LNCAP (cell line): ENCODE measurements around the gene ANKRD31.
A peak's percentile ranks its signal among the peaks of the same experiment; 100 is the strongest.

Source experiments
- CTCF ChIP-seq: fragments of 450-650 bp; IDR thresholded peaks from 2 replicates; pipeline ENCODE4 v1.5.1; 2017; ENCODE audit warnings: mild to moderate bottlenecking

The ANKRD31 gene

GRCh38 chr5:75275147-75275546, 38.5 kb upstream of the ANKRD31 start:
- no peak for TF ChIP-seq CTCF

- no peak for TF ChIP-seq CTCF
Observed at GRCh38 chr5:75274486-75274885, 37.8 kb upstream of the ANKRD31 start.

- peak; percentile 75 for TF ChIP-seq CTCF
Observed at GRCh38 chr5:75265731-75266130, 29.1 kb upstream of the ANKRD31 start.

- no peak for TF ChIP-seq CTCF
Observed at GRCh38 chr5:75262271-75262670, 25.6 kb upstream of the ANKRD31 start.

GRCh38 chr5:75260708-75261107, 24.0 kb upstream of the ANKRD31 start:
- no peak for TF ChIP-seq CTCF

GRCh38 chr5:75245023-75245422, 8.3 kb upstream of the ANKRD31 start:
- no peak for TF ChIP-seq CTCF

GRCh38 chr5:75243510-75243909, 6.8 kb upstream of the ANKRD31 start:
- TF ChIP-seq CTCF = no peak

- no peak for TF ChIP-seq CTCF
Observed at GRCh38 chr5:75243100-75243499, 6.4 kb upstream of the ANKRD31 start.
